NCI-H2227 treated with DMSO at 0.1 percent for 48 hours (cell line): Measurements from ENCODE around the gene HNRNPA2B1.
"Not testable (repeated sequence)": the region's sequence is repeated elsewhere in the genome, so short reads cannot be mapped to it uniquely, and the experiment has no call there.

Experiments
- DNase-seq: peaks from one replicate; lab custom pipeline; 2025; lab: John Stamatoyannopoulos, UW

HNRNPA2B1 gene

DNA sequence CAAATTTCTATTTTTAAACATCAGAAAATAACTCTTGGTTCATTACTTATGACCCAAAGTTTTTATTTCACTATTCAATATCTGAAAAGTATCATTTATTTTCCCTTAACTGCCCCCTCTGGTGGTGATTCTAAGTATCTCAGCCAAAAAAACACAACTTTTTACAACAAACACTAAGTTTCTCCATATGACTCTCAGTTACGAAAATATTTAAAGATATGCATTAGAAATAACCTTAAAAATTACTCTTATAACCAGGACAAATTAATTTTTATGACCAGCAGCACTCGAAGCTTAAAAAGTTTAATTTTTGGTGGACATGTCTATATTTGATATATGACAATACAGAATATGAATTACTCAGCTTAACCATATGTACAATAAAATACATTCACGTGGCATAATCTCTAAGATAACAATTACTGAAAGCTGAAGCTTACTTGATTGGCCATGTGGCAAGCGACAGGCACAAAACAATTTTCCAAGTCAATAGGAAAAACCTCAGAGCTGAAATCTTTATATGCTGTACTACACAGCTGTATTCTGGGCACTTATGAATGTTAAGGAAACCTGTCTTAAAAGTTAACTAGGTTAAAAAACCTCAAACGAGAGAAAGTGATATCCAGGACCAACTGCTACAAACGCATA is 2.3 kb downstream of the HNRNPA2B1 start:
- DNase-seq, result peak; percentile 34

DNA sequence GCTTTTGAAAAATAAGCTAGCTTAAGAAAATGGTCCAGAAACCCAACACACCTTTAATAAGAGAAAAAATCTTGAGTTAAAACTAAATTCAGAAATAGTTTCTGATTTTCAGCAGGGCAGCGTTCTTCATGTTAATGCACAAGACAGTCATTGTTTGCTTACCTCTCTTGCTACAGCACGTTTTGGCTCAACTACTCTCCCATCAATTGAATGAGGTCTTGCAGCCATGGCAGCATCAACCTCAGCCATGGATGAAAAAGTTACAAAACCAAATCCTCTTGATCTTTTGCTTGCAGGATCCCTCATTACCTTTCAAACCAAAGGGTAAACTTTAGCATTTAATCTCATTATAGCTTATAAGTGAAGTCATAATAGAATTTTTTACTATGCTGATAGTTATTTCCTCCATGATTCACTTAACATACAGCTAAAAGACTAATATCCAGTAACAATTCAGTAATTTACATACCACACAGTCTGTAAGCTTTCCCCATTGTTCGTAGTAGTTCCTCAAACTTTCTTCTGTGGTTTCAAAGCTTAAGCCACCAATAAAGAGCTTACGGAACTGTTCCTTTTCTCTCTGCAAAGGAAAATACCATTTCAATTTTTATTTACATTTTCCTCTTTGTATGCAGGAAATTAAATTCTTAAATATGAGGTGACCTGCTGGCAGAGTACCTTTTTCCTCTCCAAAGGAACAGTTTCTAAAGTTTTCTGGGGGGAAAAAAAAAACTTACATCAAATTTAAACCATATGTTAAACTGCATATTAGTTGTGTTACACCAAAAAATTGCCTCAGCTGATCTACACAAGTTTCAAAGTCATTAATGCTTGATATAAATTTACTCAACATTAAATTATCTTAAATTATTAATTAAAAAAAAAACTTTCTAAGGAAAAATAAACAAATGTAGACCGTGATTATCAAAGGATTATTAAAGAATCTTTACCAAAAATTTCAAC is 3.1 kb downstream of the HNRNPA2B1 start:
- no peak for DNase-seq

- DNase-seq, result no peak
Measured at GRCh38 chr7:26195867-26196657, 4.5 kb downstream of the HNRNPA2B1 start.

- DNase-seq, result no peak
Measured at GRCh38 chr7:26195182-26195581, 5.4 kb downstream of the HNRNPA2B1 start.

- DNase-seq, result not testable (repeated sequence)
Measured at GRCh38 chr7:26194764-26195163, 5.8 kb downstream of the HNRNPA2B1 start.

- DNase-seq, result no peak
Measured at GRCh38 chr7:26193432-26194207, 6.9 kb downstream of the HNRNPA2B1 start.

GRCh38 chr7:26192485-26193087 is 8.0 kb downstream of the HNRNPA2B1 start:
- DNase-seq, result no peak

DNA sequence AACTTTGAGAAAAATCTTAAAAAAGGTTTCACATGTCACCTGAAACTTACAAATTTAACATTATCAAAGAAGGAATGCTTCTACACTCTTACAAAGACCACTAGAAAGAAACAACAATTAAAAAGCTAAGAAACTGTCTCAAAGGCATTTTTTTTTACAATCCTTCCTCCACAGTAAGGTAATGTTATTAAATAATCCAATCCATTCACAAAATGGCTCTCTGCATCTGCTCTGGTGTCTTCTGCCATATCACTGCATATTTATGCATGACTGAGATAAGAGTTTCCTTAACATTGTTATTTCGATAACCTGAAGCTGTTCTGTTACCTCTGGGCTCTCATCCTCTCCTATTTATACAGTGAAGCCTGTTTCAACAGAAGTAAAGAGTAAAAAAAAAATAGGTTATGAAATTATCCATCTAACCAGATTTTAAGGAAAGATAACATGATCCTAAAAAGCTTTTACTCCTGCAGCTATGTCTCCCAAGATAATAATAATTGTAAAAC is 8.5 kb downstream of the HNRNPA2B1 start:
- DNase-seq, result no peak

GRCh38 chr7:26191233-26191973 is 9.1 kb downstream of the HNRNPA2B1 start:
- no peak for DNase-seq

DNA sequence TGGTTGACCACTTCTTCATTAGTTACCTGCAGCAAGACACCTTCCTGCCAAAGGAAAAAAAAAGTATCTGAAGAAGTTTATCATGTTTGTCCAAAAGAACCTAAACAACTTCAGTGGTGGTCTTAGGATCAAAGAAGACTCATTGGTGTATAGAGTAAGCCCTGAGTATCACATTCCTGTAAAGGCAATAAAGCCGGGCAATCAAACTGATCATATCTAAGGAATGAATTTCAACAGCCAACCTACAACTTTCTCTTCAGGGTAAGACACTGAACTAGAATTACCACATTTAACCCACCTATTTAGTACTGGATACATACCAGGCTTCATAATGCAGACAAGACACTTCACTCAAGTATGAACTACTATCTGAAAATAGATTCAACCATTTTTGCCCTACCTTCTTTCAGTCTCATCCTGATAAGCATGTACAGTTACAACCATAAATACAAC is 10.1 kb downstream of the HNRNPA2B1 start:
- DNase-seq, result no peak

GRCh38 chr7:26189697-26190096 is 10.8 kb downstream of the HNRNPA2B1 start:
- no peak for DNase-seq

GRCh38 chr7:26188957-26189541 is 11.5 kb downstream of the HNRNPA2B1 start:
- DNase-seq, result no peak

DNA sequence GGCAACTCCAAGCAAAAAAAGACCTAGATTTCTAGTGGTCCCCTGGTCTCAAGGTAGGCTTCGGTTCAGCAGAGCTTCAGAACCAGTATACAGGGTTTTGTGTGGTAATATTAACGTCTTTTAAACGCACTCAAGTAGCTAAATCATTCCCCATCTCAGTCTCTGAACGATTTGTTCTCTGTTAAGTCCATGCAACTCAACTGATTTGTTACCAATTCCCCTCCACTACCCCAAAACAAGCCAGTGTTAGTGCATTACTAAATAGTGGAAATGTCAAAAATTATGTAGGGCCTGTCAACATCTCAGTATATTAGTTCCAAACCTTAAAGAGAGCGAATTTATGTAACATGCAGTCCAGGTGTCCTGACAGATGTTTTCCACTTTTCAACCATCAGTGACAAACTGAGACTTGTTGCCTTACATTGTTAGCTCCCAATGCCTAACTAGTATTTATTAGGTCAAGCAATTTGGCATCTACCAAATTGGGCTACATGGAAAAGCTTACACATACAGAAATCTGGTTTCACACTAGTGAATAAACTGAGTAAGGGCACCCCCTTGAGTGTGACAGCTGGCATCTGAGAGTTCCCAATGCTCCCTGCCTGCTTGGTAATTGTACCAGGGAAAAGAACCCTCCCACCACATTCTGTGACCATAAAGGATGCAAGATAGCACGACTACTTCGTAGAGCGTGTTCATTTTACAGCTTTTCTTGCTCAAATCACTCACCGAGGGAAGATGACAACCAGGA is 12.2 kb downstream of the HNRNPA2B1 start:
- DNase-seq, result no peak

- no peak for DNase-seq
Measured at GRCh38 chr7:26187380-26188205, 13.0 kb downstream of the HNRNPA2B1 start.

GRCh38 chr7:26186364-26187311 is 13.9 kb downstream of the HNRNPA2B1 start:
- no peak for DNase-seq

DNA sequence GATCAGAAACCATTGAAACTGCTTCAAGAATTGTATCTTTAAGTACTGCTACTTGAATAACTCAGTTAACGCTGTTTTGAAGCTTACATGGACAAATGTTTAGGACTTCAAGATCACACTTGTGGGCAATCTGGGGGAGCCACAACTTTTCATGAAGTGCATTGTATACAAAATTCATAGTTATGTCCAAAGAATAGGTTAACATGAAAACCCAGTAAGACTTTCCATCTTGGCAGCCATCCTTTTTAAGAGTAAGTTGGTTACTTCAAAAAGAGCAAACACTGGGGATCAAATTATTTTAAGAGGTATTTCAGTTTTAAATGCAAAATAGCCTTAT is 14.7 kb downstream of the HNRNPA2B1 start:
- DNase-seq, result no peak
